H1 (cell line): ENCODE results near the gene NFASC. TPM values are rescaled to one million over a fixed set of nuclear protein-coding genes. Genes with fewer than 3 reads are reported as not detected.

ENCODE experiments used
- CTCF ChIA-PET: fragments of 300-600 bp; sonication (Branson Sonifier 250); formaldehyde crosslinking; loops from one replicate; lab custom pipeline; 2021; ENCODE audit not compliant: partially characterized antibody; lab: Charles Lee
- POLR2A ChIA-PET: fragments of 300-600 bp; sonication (Branson Sonifier 250); formaldehyde crosslinking; loops from one replicate; lab custom pipeline; 2021; ENCODE audit warnings: inconsistent platforms; ENCODE audit not compliant: partially characterized antibody; lab: Charles Lee
- DNase-seq, 2 experiments: peaks; one replicate each; pipeline versions ENCODE4 v3.0.0 to v3.0.0-alpha.2; 2010 to 2022; ENCODE audit warnings: low spot score in 2 of 2, low read depth in 1 of 2, mixed read lengths in 1 of 2
- FAIRE-seq: peaks from 2 replicates; lab custom pipeline; 2011; peaks lifted over from hg19 to GRCh38; lab: Jason Lieb, UNC
- H2AFZ ChIP-seq: 2 replicates; pipeline ENCODE4 v1.8.1; 2012; ENCODE audit warnings: low read length, inconsistent platforms
- H2AK5ac ChIP-seq: 2 replicates; pipeline ENCODE4 v1.6.1; 2013; ENCODE audit warnings: low read depth, low read length
- H2BK120ac ChIP-seq: replicated peaks from 2 replicates; pipeline ENCODE3; 2013; ENCODE audit warnings: low read depth, low read length, inconsistent platforms
- H2BK12ac ChIP-seq: 2 replicates; pipeline ENCODE4 v1.6.1; 2013; ENCODE audit warnings: low read depth, low read length
- H2BK15ac ChIP-seq: 2 replicates; pipeline ENCODE4 v1.6.1; 2013; ENCODE audit warnings: low read length
- H2BK20ac ChIP-seq: 2 replicates; pipeline ENCODE4 v1.6.1; 2013; ENCODE audit warnings: low read length
- H2BK5ac ChIP-seq: 2 replicates; pipeline ENCODE4 v1.6.1; 2013; ENCODE audit warnings: low read depth, low read length
- H3K14ac ChIP-seq: 2 replicates; pipeline ENCODE4 v1.6.1; 2013; ENCODE audit warnings: inconsistent platforms; ENCODE audit not compliant: insufficient read length
- H3K18ac ChIP-seq: 2 replicates; pipeline ENCODE4 v1.6.1; 2013; ENCODE audit warnings: low read length; ENCODE audit errors: extremely low read depth
- H3K23ac ChIP-seq: 2 replicates; pipeline ENCODE4 v1.6.1; 2013; ENCODE audit warnings: inconsistent platforms; ENCODE audit not compliant: insufficient read length
- H3K23me2 ChIP-seq: 2 replicates; pipeline ENCODE4 v1.6.1; 2013; ENCODE audit warnings: low read depth, low read length
- H3K27ac ChIP-seq: 2 replicates; pipeline ENCODE4 v1.6.1; 2011; ENCODE audit warnings: low read depth, low read length, inconsistent platforms
- H3K27me3 ChIP-seq, 4 experiments: replicated peaks in 1 of 4; 1 replicate in 1 of 4; 2 replicates in 3 of 4; pipeline versions ENCODE4 v1.6.1 to v1.8.1; 2011 to 2013; ENCODE audit warnings: low read length in 3 of 4, mild to moderate bottlenecking in 3 of 4, inconsistent platforms in 2 of 4, mixed read lengths in 2 of 4, moderate library complexity in 1 of 4; ENCODE audit not compliant: control insufficient read depth in 3 of 4, insufficient read depth in 3 of 4; ENCODE audit errors: extremely low read depth in 1 of 4
- H3K36me3 ChIP-seq, 4 experiments: 2 replicates each; pipeline versions ENCODE4 v1.6.1 to v1.8.1; 2011 to 2013; ENCODE audit warnings: mild to moderate bottlenecking in 4 of 4, low read length in 3 of 4, moderate library complexity in 2 of 4, control low read depth in 1 of 4, inconsistent platforms in 1 of 4; ENCODE audit not compliant: insufficient read depth in 4 of 4, control insufficient read depth in 2 of 4
- H3K4ac ChIP-seq: replicated peaks from 2 replicates; pipeline ENCODE3; 2013; ENCODE audit warnings: low read length, low read depth, mixed read lengths, inconsistent platforms; ENCODE audit not compliant: insufficient read length
- H3K4me1 ChIP-seq, 4 experiments: replicated peaks in 1 of 4; 1 replicate in 1 of 4; 2 replicates in 3 of 4; pipeline versions ENCODE4 v1.6.1 to v1.8.1; 2011 to 2013; ENCODE audit warnings: low read length in 3 of 4, inconsistent platforms in 2 of 4, mixed read lengths in 1 of 4; ENCODE audit not compliant: insufficient read depth in 4 of 4, control insufficient read depth in 3 of 4
- H3K4me2 ChIP-seq, 2 experiments: 2 replicates each; pipeline versions ENCODE4 v1.6.1 to v1.8.1; 2011 to 2013; ENCODE audit warnings: low read depth in 2 of 2, low read length in 2 of 2, control low read depth in 1 of 2, inconsistent platforms in 1 of 2, mild to moderate bottlenecking in 1 of 2; ENCODE audit not compliant: insufficient read depth in 1 of 2
- H3K4me3 ChIP-seq, 4 experiments: fragments of 200-600, 300-600 bp in 1 of 4; sonication (generic), shearing (Covaris generic), sonication (Bioruptor Twin) in 1 of 4; 2 replicates each; pipeline versions ENCODE4 v1.5.1 to v1.8.1; 2011 to 2016; ENCODE audit warnings: low read length in 4 of 4, low read depth in 3 of 4, control low read depth in 2 of 4, inconsistent platforms in 2 of 4, mild to moderate bottlenecking in 2 of 4, mixed read lengths in 1 of 4, moderate library complexity in 1 of 4; ENCODE audit not compliant: insufficient read depth in 2 of 4; ENCODE audit errors: extremely low read depth in 1 of 4
- H3K56ac ChIP-seq: replicated peaks from 2 replicates; pipeline ENCODE3; 2013; ENCODE audit warnings: low read depth, mild to moderate bottlenecking, mixed read lengths, low read length, inconsistent platforms; ENCODE audit not compliant: insufficient read length
- H3K79me1 ChIP-seq: 2 replicates; pipeline ENCODE4 v1.6.1; 2013; ENCODE audit warnings: low read depth, low read length, control low read depth
- H3K79me2 ChIP-seq, 2 experiments: 2 replicates each; pipeline versions ENCODE4 v1.6.1 to v1.8.1; 2012 to 2013; ENCODE audit warnings: low read length in 2 of 2, mild to moderate bottlenecking in 2 of 2, inconsistent platforms in 1 of 2; ENCODE audit not compliant: insufficient read depth in 2 of 2, control insufficient read depth in 1 of 2
- H3K9ac ChIP-seq, 4 experiments: replicated peaks in 1 of 4; 1 replicate in 1 of 4; 2 replicates in 3 of 4; pipeline versions ENCODE4 v1.6.1 to v1.8.1; 2011 to 2013; ENCODE audit warnings: low read depth in 3 of 4, low read length in 3 of 4, control low read depth in 2 of 4, mild to moderate bottlenecking in 2 of 4, moderate library complexity in 2 of 4, inconsistent platforms in 1 of 4; ENCODE audit errors: extremely low read depth in 1 of 4
- H3K9me3 ChIP-seq, 2 experiments: 2 replicates each; pipeline versions ENCODE4 v1.6.1 to v1.8.1; 2012 to 2013; ENCODE audit warnings: mild to moderate bottlenecking in 2 of 2, moderate library complexity in 2 of 2, control low read depth in 1 of 2, inconsistent platforms in 1 of 2, low read depth in 1 of 2, low read length in 1 of 2, mixed read lengths in 1 of 2; ENCODE audit not compliant: insufficient read depth in 2 of 2
- H4K20me1 ChIP-seq, 2 experiments: replicated peaks in 1 of 2; 2 replicates each; pipeline versions ENCODE3 to v1.8.1; 2011 to 2013; ENCODE audit warnings: inconsistent platforms in 2 of 2, low read length in 2 of 2, mild to moderate bottlenecking in 1 of 2; ENCODE audit not compliant: insufficient read depth in 2 of 2, control insufficient read depth in 1 of 2
- H4K5ac ChIP-seq: 2 replicates; pipeline ENCODE4 v1.6.1; 2013; ENCODE audit warnings: low read length, low read depth, mixed read lengths, inconsistent platforms; ENCODE audit not compliant: insufficient read length
- H4K8ac ChIP-seq: 2 replicates; pipeline ENCODE4 v1.8.0; 2013; ENCODE audit warnings: mild to moderate bottlenecking, moderate library complexity, low read length, inconsistent platforms; ENCODE audit not compliant: insufficient read depth; ENCODE audit errors: extremely low read depth
- H4K91ac ChIP-seq: replicated peaks from 2 replicates; pipeline ENCODE3; 2013; ENCODE audit warnings: low read length, mixed read lengths, inconsistent platforms; ENCODE audit not compliant: insufficient read length
- BRCA1 ChIP-seq: IDR thresholded peaks from 2 replicates; pipeline ENCODE4 v1.6.1; 2012; ENCODE audit warnings: low read depth, low read length, improper control_type of control experiment
- CEBPB ChIP-seq: IDR thresholded peaks from 2 replicates; pipeline ENCODE4 v1.6.1; 2012; ENCODE audit warnings: low read depth, low read length
- CTBP2 ChIP-seq: IDR thresholded peaks from 2 replicates; pipeline ENCODE4 v1.7.0; 2011; ENCODE audit warnings: borderline replicate concordance, mild to moderate bottlenecking, moderate library complexity, mixed read lengths, low read length; ENCODE audit not compliant: insufficient read depth, insufficient read length
- GABPA ChIP-seq: IDR thresholded peaks from 2 replicates; pipeline ENCODE4 v1.6.1; 2011; ENCODE audit warnings: mild to moderate bottlenecking, low read length, moderate library complexity, borderline replicate concordance; ENCODE audit not compliant: insufficient read depth
- RAD21 ChIP-seq, 2 experiments: IDR thresholded peaks in 1 of 2; conservative IDR thresholded peaks in 1 of 2; 2 replicates each; pipeline ENCODE4 v1.6.1; 2011; ENCODE audit warnings: low read depth in 2 of 2, low read length in 2 of 2, improper control_type of control experiment in 1 of 2, inconsistent platforms in 1 of 2, mild to moderate bottlenecking in 1 of 2, moderate library complexity in 1 of 2
- RFX5 ChIP-seq: IDR thresholded peaks from 2 replicates; pipeline ENCODE4 v1.6.1; 2011; ENCODE audit warnings: low read depth, low read length, improper control_type of control experiment, borderline replicate concordance
- RNF2 ChIP-seq: fragments of 200-900, 300-1000 bp; sonication (generic); IDR thresholded peaks from 2 replicates; pipeline ENCODE4 v1.7.1; 2016; ENCODE audit warnings: borderline replicate concordance, low read depth, mild to moderate bottlenecking, antibody characterized with exemption, low read length; ENCODE audit not compliant: poor library complexity, severe bottlenecking; ENCODE audit errors: missing control alignments
- RXRA ChIP-seq: IDR thresholded peaks from 2 replicates; pipeline ENCODE4 v1.6.1; 2011; ENCODE audit warnings: low read depth, mild to moderate bottlenecking, low read length, moderate library complexity; ENCODE audit not compliant: insufficient read depth
- SAP30 ChIP-seq: fragments of 300-600 bp; sonication (generic); IDR thresholded peaks from 2 replicates; pipeline ENCODE4 v1.7.1; 2012; ENCODE audit warnings: low read length, moderate library complexity, mild to moderate bottlenecking, inconsistent platforms; ENCODE audit not compliant: insufficient read depth, insufficient replicate concordance
- SRF ChIP-seq: IDR thresholded peaks from 2 replicates; pipeline ENCODE4 v1.6.1; 2011; ENCODE audit warnings: mild to moderate bottlenecking, low read depth, low read length, moderate library complexity
- YY1 ChIP-seq: IDR thresholded peaks from 2 replicates; pipeline ENCODE4 v1.6.1; 2011; ENCODE audit warnings: low read depth, mild to moderate bottlenecking, low read length
- WGBS, 2 experiments: shearing (Covaris generic) in 1 of 2; methylation state at CpG; one replicate each; pipeline versions ENCODE4 v1.1.6 to v1.1.7; 2013 to 2015; ENCODE audit warnings: low lambda C conversion rate in 2 of 2, mixed read lengths in 2 of 2, inconsistent platforms in 1 of 2, low coverage in 1 of 2, missing lambda C conversion rate in 1 of 2; ENCODE audit not compliant: insufficient replicate concordance in 2 of 2, insufficient coverage in 1 of 2, insufficient read length in 1 of 2; ENCODE audit errors: extremely low coverage in 1 of 2, missing lambda C conversion rate in 1 of 2; 5-methylcytosine and 5-hydroxymethylcytosine counted together
- polyA plus RNA-seq, 7 experiments: library from polyadenylated mRNA; depleted of rRNA in 3 of 7; stranded (reverse) in 5 of 7; unstranded in 2 of 7; fragments of >200 nt in 5 of 7; fragments of 200-250 nt in 2 of 7; gene quantifications; 1 replicate in 5 of 7; 2 replicates in 1 of 7; 4 replicates in 1 of 7; pipeline versions ENCODE4 v1.2.1 to v1.2.3, GENCODE V29; 2011 to 2013; ENCODE audit warnings: missing spikeins in 2 of 7, mixed read lengths in 2 of 7
- total RNA-seq: library from RNA; stranded (reverse); fragmentation: NEBNext Ultra II Directional; extraction: Animal tissue kit (Norgen Biotek cat#: 25700); gene quantifications from 2 replicates; pipeline ENCODE4 v1.2.1, GENCODE V29; 2021
- TF ChIP-seq, protein P1 (sequence below): IDR thresholded peaks from 2 replicates; pipeline ENCODE4 v1.6.1; 2012; ENCODE audit warnings: inconsistent platforms

The NFASC gene
- total and polyA plus RNA-seq, 2 of the 8 experiments (the other 6 are each of a cell fraction or from before 2014, with no cell fraction given): 5.0 to 15.2 TPM

DNA sequence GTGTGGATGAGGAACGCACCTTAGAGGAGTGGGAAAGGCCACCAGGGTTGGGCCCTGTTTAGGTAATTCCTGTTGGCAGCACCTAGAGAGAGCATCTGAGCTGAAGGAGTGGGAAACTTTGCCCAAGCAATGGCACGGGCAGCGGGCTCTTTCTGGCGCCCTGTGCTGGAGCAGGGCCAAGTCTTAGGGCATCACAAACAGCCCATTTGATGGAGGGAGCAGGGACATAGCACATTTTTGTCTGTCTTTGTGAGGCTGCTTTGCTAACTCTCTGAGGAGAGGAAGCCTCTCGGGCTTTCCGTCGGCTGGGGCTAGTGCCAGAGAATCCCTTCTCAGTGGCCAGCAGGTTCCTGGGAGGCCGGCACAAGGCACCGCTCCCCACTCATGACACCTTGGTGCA is 149.8 kb downstream of the NFASC start:
- no peaks in the 10 kb centered on the region for H3K36me3 ChIP-seq
- H3K14ac ChIP-seq: no peak overlapping the region
- ChIA-PET POLR2A (no interaction called here), CTCF (interaction anchor here (0.8 to 33.2 kb wide), 5 partner anchors 8 to 45 kb away, joined by 3 to 531 read pairs (median 31); no protein-coding TSS in a partner anchor)
- DNase-seq (no peak), FAIRE-seq (no peak)
- H3K9ac ChIP-seq: no peak overlapping the region
- H3K9me3 ChIP-seq: no peaks in the 10 kb centered on the region
- H3K23ac ChIP-seq: no peak overlapping the region
- no peaks in the 10 kb centered on the region for H4K20me1 ChIP-seq
- H3K4me2 ChIP-seq: no peak overlapping the region
- no peak overlapping the region for H3K27ac ChIP-seq
- no peak overlapping the region for H3K18ac ChIP-seq
- H3K23me2 ChIP-seq: peaks cover 2% of the 10 kb centered on the region; the same call in 1 of the 2 replicates
- no peaks in the 10 kb centered on the region for H3K4me1 ChIP-seq
- no peak overlapping the region for H3K56ac ChIP-seq
- no peaks in the 10 kb centered on the region for H3K79me2 ChIP-seq
- H3K79me1 ChIP-seq: 0 out of 2 replicates have a peak, but pooled peaks cover 2% of the 10 kb centered on the region
- no peak overlapping the region for H2BK120ac ChIP-seq
- 92% methylated on average over 9 of the region's 9 CpGs; no CpG with 5 or more reads in 1 of the 2 experiments for WGBS, 2 experiments
- no peak overlapping the region for H4K5ac ChIP-seq
- H3K4me3 ChIP-seq: no peak overlapping the region
- peak overlapping the region; percentile 45; the same call in 1 of the 2 replicates for H4K8ac ChIP-seq
- H2BK15ac ChIP-seq: no peak overlapping the region
- no peak overlapping the region for H2AK5ac ChIP-seq
- H2AFZ ChIP-seq: no peak overlapping the region
- H2BK20ac ChIP-seq: no peak overlapping the region
- no peak overlapping the region; the same call in 1 of the 2 replicates for H2BK5ac ChIP-seq
- no peaks in the 10 kb centered on the region; a peak in 1 of 7 replicates for H3K27me3 ChIP-seq
- H3K4ac ChIP-seq: no peak overlapping the region
- no peak overlapping the region for H2BK12ac ChIP-seq
- no peak overlapping the region for H4K91ac ChIP-seq
- TF ChIP-seq CTBP2 (no peak), GABPA (no peak), CEBPB (no peak), RNF2 (no peak), RAD21 (IDR thresholded peaks at IDR 0.05 in 1 of 2, conservative IDR thresholded peaks at IDR 0.05 in 1 of 2; ENCODE audit: low read depth in 2 of 2, low read length in 2 of 2) (no peak), RFX5 (no peak), RXRA (no peak), SRF (no peak), YY1 (no peak), SAP30 (no peak), BRCA1 (no peak)
- TF ChIP-seq, protein P1, sequence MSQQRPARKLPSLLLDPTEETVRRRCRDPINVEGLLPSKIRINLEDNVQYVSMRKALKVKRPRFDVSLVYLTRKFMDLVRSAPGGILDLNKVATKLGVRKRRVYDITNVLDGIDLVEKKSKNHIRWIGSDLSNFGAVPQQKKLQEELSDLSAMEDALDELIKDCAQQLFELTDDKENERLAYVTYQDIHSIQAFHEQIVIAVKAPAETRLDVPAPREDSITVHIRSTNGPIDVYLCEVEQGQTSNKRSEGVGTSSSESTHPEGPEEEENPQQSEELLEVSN: no peak
